Measurements from ENCODE around the gene OR2F1.

The OR2F1 gene

DNA sequence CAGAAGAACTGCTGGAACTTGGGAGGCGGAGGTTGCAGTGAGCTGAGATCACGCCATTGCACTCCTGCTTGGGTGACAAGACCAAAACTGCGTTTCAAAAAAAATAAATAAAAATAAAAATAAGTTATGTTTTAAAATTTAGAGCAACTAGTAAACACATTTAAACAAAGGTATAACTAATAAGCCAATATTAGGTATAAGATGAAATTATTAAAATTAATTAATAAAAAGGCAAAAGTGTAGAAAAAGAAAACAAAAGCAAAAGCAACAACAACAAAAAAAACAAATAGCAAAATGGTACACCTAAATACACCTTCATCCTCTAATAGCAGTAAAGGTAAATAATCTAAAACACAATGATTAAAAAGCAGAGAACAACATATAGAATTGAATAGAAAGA, 39.3 kb downstream of the OR2F1 start:
- DNase-seq (ENCODE audit: low read depth in 1 of 2, low spot score in 1 of 2), result no peak
- TF ChIP-seq SPI1 (IDR thresholded peaks at IDR 0.05; ENCODE audit: borderline replicate concordance, low read depth) (no peak), POLR2AphosphoS5 (IDR thresholded peaks at IDR 0.05; ENCODE audit: low read depth) (no peak), GABPA (IDR thresholded peaks at IDR 0.05; ENCODE audit: low read depth) (no peak), CTCF (IDR thresholded peaks at IDR 0.05; ENCODE audit: insufficient read depth, low read length) (no peak)
- TF ChIP-seq, protein P1, sequence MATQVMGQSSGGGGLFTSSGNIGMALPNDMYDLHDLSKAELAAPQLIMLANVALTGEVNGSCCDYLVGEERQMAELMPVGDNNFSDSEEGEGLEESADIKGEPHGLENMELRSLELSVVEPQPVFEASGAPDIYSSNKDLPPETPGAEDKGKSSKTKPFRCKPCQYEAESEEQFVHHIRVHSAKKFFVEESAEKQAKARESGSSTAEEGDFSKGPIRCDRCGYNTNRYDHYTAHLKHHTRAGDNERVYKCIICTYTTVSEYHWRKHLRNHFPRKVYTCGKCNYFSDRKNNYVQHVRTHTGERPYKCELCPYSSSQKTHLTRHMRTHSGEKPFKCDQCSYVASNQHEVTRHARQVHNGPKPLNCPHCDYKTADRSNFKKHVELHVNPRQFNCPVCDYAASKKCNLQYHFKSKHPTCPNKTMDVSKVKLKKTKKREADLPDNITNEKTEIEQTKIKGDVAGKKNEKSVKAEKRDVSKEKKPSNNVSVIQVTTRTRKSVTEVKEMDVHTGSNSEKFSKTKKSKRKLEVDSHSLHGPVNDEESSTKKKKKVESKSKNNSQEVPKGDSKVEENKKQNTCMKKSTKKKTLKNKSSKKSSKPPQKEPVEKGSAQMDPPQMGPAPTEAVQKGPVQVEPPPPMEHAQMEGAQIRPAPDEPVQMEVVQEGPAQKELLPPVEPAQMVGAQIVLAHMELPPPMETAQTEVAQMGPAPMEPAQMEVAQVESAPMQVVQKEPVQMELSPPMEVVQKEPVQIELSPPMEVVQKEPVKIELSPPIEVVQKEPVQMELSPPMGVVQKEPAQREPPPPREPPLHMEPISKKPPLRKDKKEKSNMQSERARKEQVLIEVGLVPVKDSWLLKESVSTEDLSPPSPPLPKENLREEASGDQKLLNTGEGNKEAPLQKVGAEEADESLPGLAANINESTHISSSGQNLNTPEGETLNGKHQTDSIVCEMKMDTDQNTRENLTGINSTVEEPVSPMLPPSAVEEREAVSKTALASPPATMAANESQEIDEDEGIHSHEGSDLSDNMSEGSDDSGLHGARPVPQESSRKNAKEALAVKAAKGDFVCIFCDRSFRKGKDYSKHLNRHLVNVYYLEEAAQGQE (IDR thresholded peaks at IDR 0.05; ENCODE audit: insufficient replicate concordance, low read depth), result no peak
- no peaks in the 10 kb centered on the region for H3K27me3 ChIP-seq (ENCODE audit: insufficient read depth, poor library complexity, severe bottlenecking)
- no peak overlapping the region for H3K27ac ChIP-seq (replicated peaks)
- no peak overlapping the region for H3K4me3 ChIP-seq (replicated peaks; ENCODE audit: insufficient read depth, low read length)

GRCh38 chr7:144000020-144000419, 45.4 kb downstream of the OR2F1 start, which contains the start of gene OR6B1:
Gene OR6B1, plus strand, starts transcription at chr7:144000320. Its CDS starts 3,677 bp downstream, at chr7:144003997.
- Histone ChIP-seq H3K27ac (replicated peaks) (no peak within 1 kb of the TSS), H3K27me3 (ENCODE audit: insufficient read depth, poor library complexity, severe bottlenecking) (no peaks in the 10 kb centered on the region), H3K4me3 (replicated peaks; ENCODE audit: insufficient read depth, low read length) (no peak within 1 kb of the TSS)
- TF ChIP-seq, protein P1 (IDR thresholded peaks at IDR 0.05; ENCODE audit: insufficient replicate concordance, low read depth), result no peak
- TF ChIP-seq POLR2AphosphoS5 (IDR thresholded peaks at IDR 0.05; ENCODE audit: low read depth) (no peak), CTCF (IDR thresholded peaks at IDR 0.05; ENCODE audit: insufficient read depth, low read length) (no peak), GABPA (IDR thresholded peaks at IDR 0.05; ENCODE audit: low read depth) (no peak), SPI1 (IDR thresholded peaks at IDR 0.05; ENCODE audit: borderline replicate concordance, low read depth) (no peak)
- DNase-seq (ENCODE audit: low read depth in 1 of 2, low spot score in 1 of 2), result no peak

- DNase-seq (ENCODE audit: low read depth in 1 of 2, low spot score in 1 of 2), result no peak
- Histone ChIP-seq H3K27ac (replicated peaks) (no peak overlapping the region), H3K4me3 (replicated peaks; ENCODE audit: insufficient read depth, low read length) (no peak overlapping the region), H3K27me3 (ENCODE audit: insufficient read depth, poor library complexity, severe bottlenecking) (no peaks in the 10 kb centered on the region)
- TF ChIP-seq, protein P1 (IDR thresholded peaks at IDR 0.05; ENCODE audit: insufficient replicate concordance, low read depth), result no peak
- TF ChIP-seq GABPA (IDR thresholded peaks at IDR 0.05; ENCODE audit: low read depth) (no peak), POLR2AphosphoS5 (IDR thresholded peaks at IDR 0.05; ENCODE audit: low read depth) (no peak), SPI1 (IDR thresholded peaks at IDR 0.05; ENCODE audit: borderline replicate concordance, low read depth) (no peak), CTCF (IDR thresholded peaks at IDR 0.05; ENCODE audit: insufficient read depth, low read length) (no peak)
Observed at GRCh38 chr7:144001543-144001942, 46.9 kb downstream of the OR2F1 start.

Measured in HL-60 (cell line).